K562 (cell line): ENCODE measurements around the gene HES4. TPM values are rescaled to one million over a fixed set of nuclear protein-coding genes. Genes with fewer than 3 reads are reported as not detected.
A peak's percentile ranks its signal among the peaks of the same experiment; 100 is the strongest.

ENCODE experiments used
- C11orf30 ChIP-seq: fragments of 450-650 bp; IDR thresholded peaks from 2 replicates; pipeline ENCODE4 v1.6.1; 2016; ENCODE audit warnings: low read depth, mild to moderate bottlenecking
- CGGBP1 ChIP-seq: fragments of 250-450 bp; sonication (Bioruptor Pico); IDR thresholded peaks from 2 replicates; pipeline ENCODE4 v1.9.0; 2021; ENCODE audit warnings: mild to moderate bottlenecking
- CREB3 ChIP-seq: fragments of 450-650 bp; conservative IDR thresholded peaks from 2 replicates; pipeline ENCODE4 v1.6.1; 2016; ENCODE audit warnings: missing genetic modification characterization, low read depth, mild to moderate bottlenecking, missing compliant biosample characterization, moderate library complexity
- CXXC5 ChIP-seq: fragments of 250-450 bp; sonication (Bioruptor Pico); IDR thresholded peaks from 2 replicates; pipeline ENCODE4 v1.8.0; 2022; ENCODE audit warnings: inconsistent platforms, mild to moderate bottlenecking, moderate library complexity
- ELF4 ChIP-seq: fragments of 450-650 bp; formaldehyde crosslinking; IDR thresholded peaks from 2 replicates; pipeline ENCODE4 v1.4.0; 2022; ENCODE audit warnings: missing genetic modification characterization
- FOXK1 ChIP-seq: sonication (generic); formaldehyde crosslinking; IDR thresholded peaks from 2 replicates; pipeline ENCODE4 v1.8.0; 2022; ENCODE audit warnings: missing genetic modification reagents, mild to moderate bottlenecking, borderline replicate concordance
- GABPA ChIP-seq: fragments of 200-800 bp; sonication (Bioruptor generic); conservative IDR thresholded peaks from 2 replicates; pipeline ENCODE4 v1.6.1; 2016; ENCODE audit warnings: low read depth, missing genetic modification characterization, missing compliant biosample characterization
- GATAD2B ChIP-seq: fragments of 450-650 bp; IDR thresholded peaks from 2 replicates; pipeline ENCODE4 v1.6.1; 2017; ENCODE audit warnings: mild to moderate bottlenecking, borderline replicate concordance
- JUNB ChIP-seq: fragments of 450-650 bp; formaldehyde crosslinking; conservative IDR thresholded peaks from 2 replicates; pipeline ENCODE4 v1.4.0; 2020; ENCODE audit warnings: mild to moderate bottlenecking
- KLF13 ChIP-seq: fragments of 450-650 bp; IDR thresholded peaks from 2 replicates; pipeline ENCODE4 v1.6.1; 2016; ENCODE audit warnings: missing genetic modification characterization, low read depth, mild to moderate bottlenecking, missing compliant biosample characterization, moderate library complexity, borderline replicate concordance
- MBD2 ChIP-seq: sonication (generic); IDR thresholded peaks from 2 replicates; pipeline ENCODE4 v1.6.1; 2016; ENCODE audit warnings: low read depth, borderline replicate concordance
- MCM7 ChIP-seq, 2 experiments: fragments of 450-650 bp; IDR thresholded peaks; 2 replicates each; pipeline ENCODE4 v1.6.1; 2016 to 2018
- NCOA4 ChIP-seq: fragments of 450-650 bp; IDR thresholded peaks from 2 replicates; pipeline ENCODE4 v1.6.1; 2018; ENCODE audit warnings: mild to moderate bottlenecking; ENCODE audit not compliant: partially characterized antibody
- NFYB ChIP-seq: IDR thresholded peaks from 2 replicates; pipeline ENCODE4 v1.6.1; 2011; ENCODE audit warnings: mild to moderate bottlenecking, moderate library complexity; ENCODE audit not compliant: insufficient read length; ENCODE audit errors: extremely low read depth
- PML ChIP-seq: IDR thresholded peaks from 2 replicates; pipeline ENCODE4 v1.6.1; 2012; ENCODE audit warnings: low read length, inconsistent platforms
- PTRF ChIP-seq: fragments of 450-650 bp; IDR thresholded peaks from 2 replicates; pipeline ENCODE4 v1.6.1; 2016; ENCODE audit warnings: mild to moderate bottlenecking, missing genetic modification characterization, missing compliant biosample characterization
- RAD21 ChIP-seq, 2 experiments: fragments of 250-450 bp in 1 of 2; fragments of 450-650 bp in 1 of 2; sonication (Bioruptor Pico) in 1 of 2; formaldehyde crosslinking in 1 of 2; IDR thresholded peaks in 1 of 2; conservative IDR thresholded peaks in 1 of 2; 2 replicates each; pipeline versions ENCODE4 v1.4.0 to v1.8.0; 2020 to 2022; ENCODE audit warnings: mild to moderate bottlenecking in 2 of 2, moderate library complexity in 1 of 2
- RAD51 ChIP-seq: fragments of 450-650 bp; IDR thresholded peaks from 2 replicates; pipeline ENCODE4 v1.7.1; 2016; ENCODE audit warnings: low read depth, mild to moderate bottlenecking, borderline replicate concordance
- SAP30 ChIP-seq: fragments of 200-600 bp; sonication (generic); IDR thresholded peaks from 2 replicates; pipeline ENCODE4 v1.6.1; 2012; ENCODE audit warnings: borderline replicate concordance, low read depth, mild to moderate bottlenecking, moderate library complexity, low read length, control low read depth, inconsistent platforms; ENCODE audit not compliant: insufficient read depth, poor library complexity, severe bottlenecking
- SMAD1 ChIP-seq: fragments of 150-350 bp; IDR thresholded peaks from 2 replicates; pipeline ENCODE4 v1.6.1; 2014; ENCODE audit warnings: low read length, low read depth; ENCODE audit not compliant: partially characterized antibody
- SMARCE1 ChIP-seq: fragments of 450-650 bp; IDR thresholded peaks from 2 replicates; pipeline ENCODE4 v1.7.1; 2016; ENCODE audit warnings: mild to moderate bottlenecking
- SP2 ChIP-seq: IDR thresholded peaks from 2 replicates; pipeline ENCODE4 v1.6.1; 2011; ENCODE audit warnings: mild to moderate bottlenecking, low read depth, low read length, moderate library complexity; ENCODE audit not compliant: poor library complexity, severe bottlenecking; ENCODE audit errors: extremely low read depth
- TAL1 ChIP-seq: fragments of 450-650 bp; IDR thresholded peaks from 2 replicates; pipeline ENCODE4 v1.6.1; 2016; ENCODE audit warnings: mild to moderate bottlenecking
- ZNF121 ChIP-seq: sonication (generic); formaldehyde crosslinking; conservative IDR thresholded peaks from 2 replicates; pipeline ENCODE4 v1.8.0; 2022; ENCODE audit warnings: missing genetic modification reagents
- ZNF133 ChIP-seq: fragments of 250-450 bp; sonication (Bioruptor Pico); IDR thresholded peaks from 2 replicates; pipeline ENCODE4 v1.4.0; 2020; ENCODE audit warnings: mild to moderate bottlenecking
- ZNF354B ChIP-seq: fragments of 250-450 bp; sonication (Bioruptor Pico); IDR thresholded peaks from 2 replicates; pipeline ENCODE4 v1.4.0; 2020
- ZNF445 ChIP-seq: fragments of 250-450 bp; sonication (Bioruptor Pico); IDR thresholded peaks from 2 replicates; pipeline ENCODE4 v1.4.0; 2020; ENCODE audit warnings: low read depth, mild to moderate bottlenecking, moderate library complexity
- ZNF512 ChIP-seq: IDR thresholded peaks from 2 replicates; pipeline ENCODE4 v1.6.1; 2016; ENCODE audit warnings: missing genetic modification characterization, missing compliant biosample characterization
- ZNF778 ChIP-seq: fragments of 450-650 bp; formaldehyde crosslinking; IDR thresholded peaks from 2 replicates; pipeline ENCODE4 v1.4.0; 2020; ENCODE audit warnings: mild to moderate bottlenecking, moderate library complexity
- polyA plus RNA-seq, 8 experiments: library from polyadenylated mRNA; depleted of rRNA in 4 of 8; stranded (reverse) in 5 of 8; unstranded in 3 of 8; fragments of >200 nt; fragmentation: Nextera tagmentation in 2 of 8; fragmentation: Illumina TruSeq in 1 of 8; extraction: Ambion mirVana in 2 of 8; extraction: Trizol in 1 of 8; gene quantifications; 2 replicates each; pipeline versions ENCODE4 v1.2.1 to v1.2.3, GENCODE V29; 2011 to 2014; ENCODE audit warnings: inconsistent platforms in 1 of 8, missing spikeins in 1 of 8
- total RNA-seq, 7 experiments: library from RNA; depleted of rRNA in 6 of 7; stranded (reverse); fragments of >200 nt in 6 of 7; fragmentation: Illumina TruSeq in 2 of 7; extraction: Trizol in 2 of 7; gene quantifications; 2 replicates each; pipeline versions ENCODE4 v1.2.1 to v1.2.3, GENCODE V29; 2011 to 2021; ENCODE audit warnings: low replicate concordance in 1 of 7

HES4 gene
- total and polyA plus RNA-seq, 9 of the 15 experiments (the other 6 are each of a cell fraction or from before 2014, with no cell fraction given), result 0.21 to 43.7 (median 5.3) TPM; not detected in 2

GRCh38 chr1:966704-967300 lies 33.1 kb downstream of the HES4 start (continued):
- TF ChIP-seq CGGBP1 (no peak), ZNF512 (tag) (no peak), GATAD2B (no peak), KLF13 (tag) (no peak), NCOA4 (no peak), ZNF121 (no peak), ELF4 (CRISPR knock-in tag) (no peak), JUNB (no peak), ZNF445 (no peak), RAD51 (no peak), SMARCE1 (no peak), C11orf30 (no peak), NFYB (no peak), SMAD1 (no peak), GABPA (tag) (no peak), TAL1 (no peak), ZNF133 (CRISPR knock-in tag) (no peak), MCM7 (IDR thresholded peaks at IDR 0.05) (no peak), CREB3 (tag) (no peak), SAP30 (no peak), ZNF354B (CRISPR knock-in tag) (no peak), PML (no peak), PTRF (tag) (no peak), ZNF778 (CRISPR knock-in tag) (no peak), CXXC5 (CRISPR knock-in tag) (peak; percentile 78), SP2 (no peak), MBD2 (peak; percentile 14; the same call in 1 of the 2 replicates), FOXK1 (CRISPR knock-in tag) (no peak), RAD21 (CRISPR knock-in tag; conservative IDR thresholded peaks at IDR 0.05 in 1 of 2, IDR thresholded peaks at IDR 0.05 in 1 of 2) (peak in 1 of 2 experiments; percentile 6; a peak in 1 of 4 replicates)
